Stimulated activated naive CD8-positive, alpha-beta T cell treated with anti-CD3 and anti-CD28 coated beads, Interleukin-15, amount 100 ng/mL, for 72 hours (primary cell): Measurements from ENCODE around the gene HIRIP3.
A peak's percentile ranks its signal among the peaks of the same experiment; 100 is the strongest.
"Not testable (repeated sequence)": the region's sequence is repeated elsewhere in the genome, so short reads cannot be mapped to it uniquely, and the experiment has no call there.

Experiments
- ATAC-seq: fragments of 150-1000 bp; cut with Tn5 transposase; 2 replicates; pipeline ENCODE4 v1.10.0; 2021; ENCODE audit warnings: mild to moderate bottlenecking, moderate library complexity
- DNase-seq, 2 donors: peaks; one replicate each; pipeline ENCODE4 v3.0.0; 2021 to 2022
- H3K27ac Mint-ChIP-seq, 2 donors: one replicate each; pipeline ENCODE4 v1.8.0; 2022; ENCODE audit warnings: mild to moderate bottlenecking in 2 of 2, mixed read lengths in 2 of 2, moderate library complexity in 2 of 2
- H3K27me3 Mint-ChIP-seq: one replicate; pipeline ENCODE4 v1.8.0; 2022; ENCODE audit warnings: mixed read lengths
- H3K4me1 Mint-ChIP-seq: one replicate; pipeline ENCODE4 v1.8.0; 2022; ENCODE audit warnings: mild to moderate bottlenecking, mixed read lengths
- H3K4me3 Mint-ChIP-seq, 2 donors: one replicate each; pipeline ENCODE4 v1.8.0; 2022; ENCODE audit warnings: mild to moderate bottlenecking in 2 of 2, mixed read lengths in 2 of 2, moderate library complexity in 1 of 2
- H3K9me3 Mint-ChIP-seq, 2 donors: one replicate each; pipeline ENCODE4 v1.8.0; 2022; ENCODE audit warnings: mixed read lengths in 2 of 2

The HIRIP3 gene

DNA sequence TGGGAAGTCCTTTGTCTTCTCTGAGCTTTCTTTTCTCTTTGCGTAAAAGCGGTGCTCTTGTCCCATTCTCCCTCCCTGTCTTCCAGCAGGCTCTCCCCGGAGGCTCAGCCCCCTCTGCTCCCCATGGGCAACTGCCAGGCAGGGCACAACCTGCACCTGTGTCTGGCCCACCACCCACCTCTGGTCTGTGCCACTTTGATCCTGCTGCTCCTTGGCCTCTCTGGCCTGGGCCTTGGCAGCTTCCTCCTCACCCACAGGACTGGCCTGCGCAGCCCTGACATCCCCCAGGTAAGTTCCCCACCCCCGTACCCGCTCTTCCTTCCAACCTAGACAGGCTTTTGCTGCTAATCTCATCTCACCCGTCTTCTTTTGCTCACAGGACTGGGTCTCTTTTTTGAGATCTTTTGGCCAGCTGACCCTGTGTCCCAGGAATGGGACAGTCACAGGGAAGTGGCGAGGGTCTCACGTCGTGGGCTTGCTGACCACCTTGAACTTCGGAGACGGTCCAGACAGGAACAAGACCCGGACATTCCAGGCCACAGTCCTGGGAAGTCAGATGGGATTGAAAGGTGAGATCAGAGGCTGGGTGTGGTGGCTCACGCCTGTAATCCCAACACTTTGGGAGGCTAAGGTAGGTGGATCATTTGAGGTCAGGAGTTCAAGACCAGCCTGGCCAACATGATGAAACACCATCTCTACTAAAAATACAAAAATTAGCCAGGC lies 32.2 kb downstream of the HIRIP3 start:
- DNase-seq = no peak
- no peaks in the 10 kb centered on the region for H3K9me3 Mint-ChIP-seq
- H3K27ac Mint-ChIP-seq = peak overlapping the region in 1 of 2 donors; percentile 90
- peak overlapping the region; percentile 87 to 90 for H3K4me3 Mint-ChIP-seq
- peaks cover 20% of the 10 kb centered on the region for H3K4me1 Mint-ChIP-seq
- ATAC-seq = no peak
- H3K27me3 Mint-ChIP-seq = no peaks in the 10 kb centered on the region

DNA sequence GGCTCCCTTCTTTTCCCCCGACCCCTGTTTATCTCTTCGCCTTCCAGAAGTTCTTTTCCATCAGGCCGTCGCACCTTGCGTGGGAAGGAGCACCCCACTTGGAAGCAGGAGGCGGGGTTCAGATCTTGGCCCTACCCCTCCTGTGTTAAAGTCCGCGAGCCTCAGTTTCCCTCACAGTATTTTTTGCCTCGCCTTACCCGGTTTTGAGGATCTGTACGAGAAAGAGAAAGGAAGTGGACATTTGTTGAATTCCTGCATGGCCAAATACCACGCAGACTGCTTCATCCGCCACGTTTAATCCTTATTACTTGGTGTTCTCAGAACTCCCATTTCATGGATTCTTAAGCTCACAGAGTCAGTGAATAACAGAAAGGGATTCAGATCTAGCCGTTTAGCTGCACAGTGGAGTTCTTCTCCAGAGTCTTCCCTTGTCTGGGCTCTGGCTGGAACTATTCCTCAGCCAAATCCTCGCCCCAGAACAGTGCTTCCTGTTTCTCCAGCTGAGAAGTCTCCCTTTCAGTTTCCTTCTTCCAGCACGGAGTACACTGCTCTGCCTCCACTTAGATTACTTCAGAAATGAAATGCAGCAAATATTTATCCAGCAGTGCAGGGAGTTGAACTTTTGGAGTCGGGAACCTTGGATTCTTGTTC lies 32.9 kb downstream of the HIRIP3 start:
- peaks cover 20% of the 10 kb centered on the region for H3K4me1 Mint-ChIP-seq
- H3K9me3 Mint-ChIP-seq = no peaks in the 10 kb centered on the region
- DNase-seq = no peak
- H3K4me3 Mint-ChIP-seq = peak overlapping the region; percentile 87 to 90
- H3K27me3 Mint-ChIP-seq = no peaks in the 10 kb centered on the region
- ATAC-seq = no peak
- peak overlapping the region; percentile 82 to 85 for H3K27ac Mint-ChIP-seq

DNA sequence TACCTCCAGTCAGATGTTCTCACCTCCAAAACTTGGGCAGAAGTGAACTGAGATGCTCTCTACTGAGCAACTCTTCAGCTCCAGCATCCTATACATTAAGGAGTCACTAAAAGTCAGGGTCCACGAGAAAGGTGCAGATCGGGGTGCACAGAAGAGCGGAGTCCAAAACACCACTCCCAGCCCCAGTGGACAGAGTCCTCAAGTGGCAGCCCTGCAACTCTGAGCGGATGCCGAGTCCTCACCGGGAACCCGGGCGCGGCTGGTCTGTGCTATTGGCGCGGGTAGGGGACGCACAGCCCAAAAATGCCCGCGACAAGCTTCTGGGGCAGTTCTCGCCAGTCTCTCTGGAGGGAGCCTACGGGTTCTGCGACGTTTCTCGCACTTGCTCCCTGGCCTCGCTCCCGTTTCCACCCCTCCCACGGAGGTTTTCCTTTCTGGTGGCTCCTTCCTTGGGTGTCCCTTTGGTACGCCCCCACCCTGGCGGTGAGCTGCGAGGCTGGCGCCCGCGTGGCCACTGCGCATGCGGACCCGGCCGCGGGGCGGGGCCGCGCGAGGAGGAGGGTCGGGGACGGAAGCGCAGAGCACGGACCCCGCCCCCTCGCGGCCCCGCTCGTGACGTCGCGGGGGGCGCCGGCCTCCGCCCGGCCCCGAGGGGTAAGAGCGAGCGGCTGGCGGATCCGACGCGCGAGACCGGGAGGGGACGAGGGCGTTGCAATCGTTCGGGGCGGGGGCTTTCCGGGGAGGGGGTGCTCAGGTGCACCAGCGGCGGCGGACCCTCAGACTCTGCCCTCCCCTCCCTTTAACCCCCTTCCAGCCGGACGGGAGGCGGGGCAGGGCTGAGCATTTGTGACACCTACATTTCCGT lies 33.7 kb downstream of the HIRIP3 start, which contains the start of gene TMEM219:
Gene TMEM219 (plus strand): TSS at position 601 of the 865 bp plus-strand sequence. CDS start 1,065 bp downstream, outside the sequence.
- no peaks in the 10 kb centered on the region for H3K9me3 Mint-ChIP-seq
- no peaks in the 10 kb centered on the region for H3K27me3 Mint-ChIP-seq
- ATAC-seq = peak; percentile 97
- peak; percentile 93 to 97 for DNase-seq
- peak within 1 kb of the TSS; percentile 87 to 90 for H3K4me3 Mint-ChIP-seq
- H3K4me1 Mint-ChIP-seq = peaks cover 20% of the 10 kb centered on the region
- H3K27ac Mint-ChIP-seq = peak within 1 kb of the TSS; percentile 82 to 90

DNA sequence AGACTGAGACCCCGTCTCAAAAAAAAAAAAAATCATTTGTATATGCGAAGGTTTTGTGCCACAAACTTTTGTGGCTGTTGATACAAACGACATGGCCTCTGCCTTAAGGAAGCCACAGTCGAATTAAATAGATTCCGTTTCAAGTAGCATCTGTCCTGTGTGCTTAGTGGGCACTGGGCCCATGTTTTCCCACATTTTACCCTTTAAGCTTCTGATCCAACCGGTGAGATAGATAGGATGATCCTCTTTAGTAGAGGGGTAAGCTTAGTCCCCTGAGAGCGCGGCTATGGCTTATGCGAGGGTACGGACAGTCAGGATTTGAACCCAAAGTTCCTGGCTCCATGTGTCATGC lies 34.3 kb downstream of the HIRIP3 start:
- Mint-ChIP-seq H3K27ac (peak overlapping the region in 1 of 2 donors; percentile 63), H3K4me3 (peak overlapping the region; percentile 87 to 90), H3K9me3 (no peaks in the 10 kb centered on the region), H3K27me3 (no peaks in the 10 kb centered on the region), H3K4me1 (peaks cover 20% of the 10 kb centered on the region)
- ATAC-seq = no peak
- DNase-seq = no peak

DNA sequence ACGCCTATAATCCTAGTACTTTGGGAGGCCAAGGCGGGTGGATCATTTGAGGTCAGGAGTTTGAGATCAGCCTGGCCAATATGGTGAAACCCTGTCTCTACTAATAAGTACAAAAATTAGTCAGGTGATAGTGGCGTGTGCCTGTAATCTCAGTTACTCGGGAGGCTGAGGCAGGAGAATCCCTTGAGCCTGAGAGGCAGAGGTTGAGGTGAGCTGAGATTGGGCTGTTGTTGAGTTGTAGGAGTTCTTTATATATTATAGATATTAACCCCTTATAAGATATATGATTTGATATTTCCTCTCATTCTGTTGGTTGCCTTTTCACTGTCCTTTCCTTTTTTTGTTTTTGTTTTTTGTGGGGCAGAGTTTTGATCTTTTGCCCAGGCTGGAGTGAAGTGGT lies 35.6 kb downstream of the HIRIP3 start:
- not testable (repeated sequence) for DNase-seq, H3K4me3 Mint-ChIP-seq, H3K27me3 Mint-ChIP-seq, H3K27ac Mint-ChIP-seq, H3K9me3 Mint-ChIP-seq, ATAC-seq
- peaks cover 20% of the 10 kb centered on the region for H3K4me1 Mint-ChIP-seq

DNA sequence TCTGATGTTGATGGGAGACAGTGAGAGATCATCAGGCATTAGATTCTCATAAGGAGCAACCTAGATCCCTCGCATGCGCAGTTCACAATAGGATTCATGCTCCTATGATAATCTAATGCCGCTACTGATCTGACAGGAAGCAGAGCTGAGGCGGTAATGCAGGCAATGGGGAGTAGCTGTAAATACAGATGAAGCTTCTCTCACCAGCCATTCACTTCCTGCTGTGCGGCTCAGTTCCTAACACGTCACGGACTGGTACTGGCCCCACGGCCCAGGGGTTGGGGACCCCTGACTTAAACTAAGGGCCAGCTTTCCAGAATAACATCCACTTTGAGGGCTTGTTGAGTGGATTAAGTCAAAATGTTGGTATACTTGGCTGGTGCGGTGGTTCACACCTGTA lies 36.1 kb downstream of the HIRIP3 start:
- ATAC-seq = no peak
- no peaks in the 10 kb centered on the region for H3K27me3 Mint-ChIP-seq
- no peak overlapping the region for H3K4me3 Mint-ChIP-seq
- H3K4me1 Mint-ChIP-seq = peaks cover 20% of the 10 kb centered on the region
- DNase-seq = no peak
- H3K9me3 Mint-ChIP-seq = no peaks in the 10 kb centered on the region
- H3K27ac Mint-ChIP-seq = no peak overlapping the region

DNA sequence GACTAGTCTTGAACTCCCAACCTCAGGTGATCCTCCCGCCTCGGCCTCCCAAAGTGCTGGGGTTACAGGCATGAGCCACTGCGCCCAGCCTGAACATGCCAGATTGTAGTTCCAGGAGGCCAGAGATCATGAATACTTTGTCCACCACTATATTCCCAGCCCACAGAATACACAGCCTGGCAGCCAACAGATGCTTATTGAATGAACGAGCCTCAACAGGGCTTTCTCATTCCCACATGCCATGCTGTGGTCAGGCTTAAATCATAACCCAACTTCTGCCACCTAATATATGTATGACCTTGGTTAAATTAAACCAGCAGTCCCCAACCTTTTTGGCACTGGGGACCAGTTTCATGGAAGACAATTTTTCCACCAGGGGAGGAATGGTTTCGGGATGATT lies 36.7 kb downstream of the HIRIP3 start:
- DNase-seq = no peak
- no peak overlapping the region for H3K4me3 Mint-ChIP-seq
- H3K27ac Mint-ChIP-seq = no peak overlapping the region
- ATAC-seq = no peak
- peaks cover 20% of the 10 kb centered on the region for H3K4me1 Mint-ChIP-seq
- H3K27me3 Mint-ChIP-seq = no peaks in the 10 kb centered on the region
- no peaks in the 10 kb centered on the region for H3K9me3 Mint-ChIP-seq

DNA sequence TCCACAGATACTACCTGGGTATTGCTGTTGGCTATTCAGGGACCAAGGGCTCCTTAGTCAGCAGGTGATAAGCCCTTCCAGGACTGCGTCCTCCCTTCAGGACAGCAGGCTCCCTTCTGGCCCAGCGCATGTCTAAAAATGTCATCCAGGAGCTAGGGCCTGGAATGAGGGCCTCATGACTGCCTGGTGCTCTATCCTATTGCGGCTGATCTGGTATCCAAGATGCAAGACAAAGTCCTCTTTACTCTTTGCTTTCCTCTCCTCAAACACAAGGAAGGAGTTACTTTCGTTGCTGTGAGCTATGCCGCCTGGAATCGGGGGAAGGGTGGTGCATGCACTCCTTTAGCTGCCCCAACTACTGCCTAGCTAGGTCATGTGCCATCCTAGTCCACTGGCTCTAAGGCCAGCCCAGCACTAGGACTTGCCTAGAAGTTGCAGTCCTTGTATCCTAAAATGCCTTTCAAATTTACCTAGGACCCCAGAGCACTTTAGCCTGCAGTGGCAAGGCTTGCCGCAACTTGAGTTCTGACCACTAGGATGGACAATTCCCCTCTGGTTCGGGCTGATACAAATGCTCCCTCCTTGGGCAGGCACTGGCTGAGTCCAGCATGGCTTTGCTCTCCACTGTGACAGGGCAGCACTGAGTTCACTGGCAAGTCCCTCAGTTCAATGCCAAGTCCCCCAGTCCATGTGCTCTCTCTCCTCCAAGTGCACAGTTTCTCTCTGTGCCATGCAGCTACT lies 43.6 kb downstream of the HIRIP3 start:
- DNase-seq (no peak), ATAC-seq (no peak)
- no peaks in the 10 kb centered on the region for H3K4me1 Mint-ChIP-seq
- H3K4me3 Mint-ChIP-seq = no peak overlapping the region
- no peak overlapping the region for H3K27ac Mint-ChIP-seq
- H3K27me3 Mint-ChIP-seq = no peaks in the 10 kb centered on the region
- H3K9me3 Mint-ChIP-seq = peaks cover 0 to 7% of the 10 kb centered on the region in 2 donors

DNA sequence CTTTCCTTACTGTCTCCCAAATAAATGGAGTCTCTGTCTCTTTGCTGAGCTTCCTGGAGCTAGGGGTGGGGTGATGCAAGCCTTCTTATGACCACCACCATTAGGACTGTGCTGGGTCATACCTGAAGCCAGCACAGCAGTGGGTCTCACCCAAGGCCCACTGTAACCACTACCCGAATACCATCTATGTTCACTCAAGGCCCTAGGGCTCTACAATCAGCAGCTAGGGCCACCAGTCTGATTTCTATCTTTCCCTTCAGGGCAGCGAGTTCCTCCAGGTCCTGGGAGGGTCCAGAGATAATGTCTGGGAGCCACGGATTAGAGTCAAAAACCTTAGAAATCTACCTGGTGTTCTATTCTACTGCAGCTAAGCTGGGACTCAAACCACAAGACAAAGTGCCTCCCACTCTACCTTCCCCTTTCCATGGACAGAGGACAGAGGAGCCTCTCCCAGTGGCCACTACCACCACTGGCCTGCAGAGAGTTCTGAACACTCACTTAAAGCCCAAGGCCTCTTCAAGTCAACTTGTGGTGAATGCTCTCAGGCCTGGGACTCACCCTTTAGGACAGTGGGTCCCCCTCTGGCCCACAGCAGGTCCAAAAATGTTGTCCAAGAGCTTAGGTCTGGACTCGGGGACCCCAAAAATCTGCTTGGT lies 44.5 kb downstream of the HIRIP3 start:
- H3K27ac Mint-ChIP-seq = no peak overlapping the region
- DNase-seq (no peak), ATAC-seq (no peak)
- H3K4me1 Mint-ChIP-seq = no peaks in the 10 kb centered on the region
- H3K27me3 Mint-ChIP-seq = no peaks in the 10 kb centered on the region
- peaks cover 0 to 7% of the 10 kb centered on the region in 2 donors for H3K9me3 Mint-ChIP-seq
- no peak overlapping the region for H3K4me3 Mint-ChIP-seq

DNA sequence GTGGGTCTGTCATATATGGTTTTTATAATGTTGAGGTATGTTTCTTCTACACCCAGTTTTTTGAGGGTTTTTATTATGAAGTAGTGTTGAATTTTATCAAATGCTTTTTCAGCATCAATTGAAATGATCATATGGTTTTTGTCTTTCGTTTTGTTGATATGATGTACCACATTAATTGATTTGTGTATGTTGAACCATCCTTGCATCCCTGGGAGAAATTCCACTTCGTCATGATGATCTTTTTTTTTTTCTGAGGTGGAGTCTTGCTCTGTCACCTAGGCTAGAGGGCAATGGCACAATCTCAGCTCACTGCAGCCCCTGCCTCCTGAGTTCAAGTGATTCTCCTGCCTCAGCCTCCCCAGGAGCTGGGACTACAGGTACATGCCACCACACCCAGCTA lies 47.5 kb downstream of the HIRIP3 start:
- no peaks in the 10 kb centered on the region for H3K27me3 Mint-ChIP-seq
- peaks cover 0 to 7% of the 10 kb centered on the region in 2 donors for H3K9me3 Mint-ChIP-seq
- ATAC-seq (no peak), DNase-seq (no peak)
- no peak overlapping the region for H3K4me3 Mint-ChIP-seq
- no peak overlapping the region for H3K27ac Mint-ChIP-seq
- no peaks in the 10 kb centered on the region for H3K4me1 Mint-ChIP-seq

DNA sequence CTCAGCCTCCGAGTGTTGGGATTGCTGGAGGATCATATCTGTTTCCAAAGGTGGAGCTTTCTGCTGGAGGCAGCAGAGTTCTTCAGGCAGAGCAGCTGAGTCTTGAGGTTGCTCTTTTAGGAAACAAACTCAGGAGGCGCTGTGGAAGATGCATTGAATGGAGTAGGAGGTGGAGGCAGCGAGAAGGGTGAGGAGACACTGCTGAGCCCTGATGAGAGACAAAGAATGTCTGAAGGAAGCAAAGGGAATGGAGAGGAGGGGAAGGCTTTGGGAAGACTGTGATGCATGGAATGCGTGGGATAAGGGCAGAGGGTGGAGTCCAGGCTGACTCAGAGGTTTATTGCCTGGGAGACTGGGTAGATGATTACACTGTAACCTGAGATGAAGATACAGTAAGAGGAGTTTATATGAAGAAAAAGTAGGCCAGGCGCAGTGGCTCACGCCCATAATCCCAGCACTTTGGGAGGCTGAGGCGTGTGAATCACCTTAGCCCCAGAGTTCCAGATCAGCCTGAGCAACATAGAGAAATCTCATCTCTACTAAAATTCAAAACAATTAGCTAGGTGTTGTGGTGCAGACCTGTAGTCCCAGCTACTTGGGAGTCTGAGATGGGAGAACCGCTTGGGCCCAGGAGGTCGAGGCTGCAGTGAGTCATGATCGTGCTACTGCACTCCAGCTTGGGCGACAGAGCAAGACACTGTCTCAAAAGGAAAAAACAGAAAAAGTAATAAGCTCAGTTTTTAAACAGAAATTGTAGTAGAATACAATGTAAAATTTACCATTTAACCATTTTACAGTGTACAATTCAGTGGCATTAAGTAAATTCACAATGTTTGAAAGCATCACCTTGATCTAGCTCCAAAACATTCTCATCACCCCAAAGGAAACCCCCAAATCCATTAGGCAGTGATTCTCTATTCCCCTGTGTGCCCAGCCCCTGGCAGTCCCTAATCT lies 51.3 kb downstream of the HIRIP3 start:
- no peaks in the 10 kb centered on the region for H3K9me3 Mint-ChIP-seq
- H3K4me3 Mint-ChIP-seq = no peak overlapping the region
- ATAC-seq = no peak
- H3K27ac Mint-ChIP-seq = no peak overlapping the region
- DNase-seq = no peak
- H3K4me1 Mint-ChIP-seq = no peaks in the 10 kb centered on the region
- H3K27me3 Mint-ChIP-seq = no peaks in the 10 kb centered on the region
